GM21737 (cell line): ENCODE measurements around the gene ARHGEF10L.

Experiments used
- ATAC-seq: cut with Tn5 transposase; IDR thresholded peaks from one replicate; pipeline ENCODE4 v1.9.1; 2021; ENCODE audit warnings: mild to moderate bottlenecking, moderate library complexity; ENCODE audit not compliant: unreplicated experiment

The ARHGEF10L gene

DNA sequence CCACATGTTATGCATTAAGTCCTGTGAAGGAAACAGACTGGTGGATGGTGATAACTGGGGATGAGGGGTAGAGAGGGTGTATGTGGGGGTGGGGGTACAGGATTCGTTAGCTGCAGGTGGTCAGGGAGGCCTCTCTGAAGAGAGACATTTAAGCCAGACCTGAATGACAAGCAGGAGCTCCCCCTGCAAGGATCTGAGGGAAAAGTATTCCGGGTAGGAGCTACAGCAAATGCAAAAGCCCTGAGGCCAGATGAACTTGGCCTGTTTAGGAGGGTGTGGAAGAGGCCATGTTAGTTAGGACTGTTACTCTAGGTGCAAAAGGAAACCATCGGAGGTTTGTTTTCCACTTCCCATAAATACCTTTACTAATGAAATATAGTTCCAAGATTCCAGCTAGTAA lies 9.9 kb downstream of the ARHGEF10L start:
- no peak for ATAC-seq

DNA sequence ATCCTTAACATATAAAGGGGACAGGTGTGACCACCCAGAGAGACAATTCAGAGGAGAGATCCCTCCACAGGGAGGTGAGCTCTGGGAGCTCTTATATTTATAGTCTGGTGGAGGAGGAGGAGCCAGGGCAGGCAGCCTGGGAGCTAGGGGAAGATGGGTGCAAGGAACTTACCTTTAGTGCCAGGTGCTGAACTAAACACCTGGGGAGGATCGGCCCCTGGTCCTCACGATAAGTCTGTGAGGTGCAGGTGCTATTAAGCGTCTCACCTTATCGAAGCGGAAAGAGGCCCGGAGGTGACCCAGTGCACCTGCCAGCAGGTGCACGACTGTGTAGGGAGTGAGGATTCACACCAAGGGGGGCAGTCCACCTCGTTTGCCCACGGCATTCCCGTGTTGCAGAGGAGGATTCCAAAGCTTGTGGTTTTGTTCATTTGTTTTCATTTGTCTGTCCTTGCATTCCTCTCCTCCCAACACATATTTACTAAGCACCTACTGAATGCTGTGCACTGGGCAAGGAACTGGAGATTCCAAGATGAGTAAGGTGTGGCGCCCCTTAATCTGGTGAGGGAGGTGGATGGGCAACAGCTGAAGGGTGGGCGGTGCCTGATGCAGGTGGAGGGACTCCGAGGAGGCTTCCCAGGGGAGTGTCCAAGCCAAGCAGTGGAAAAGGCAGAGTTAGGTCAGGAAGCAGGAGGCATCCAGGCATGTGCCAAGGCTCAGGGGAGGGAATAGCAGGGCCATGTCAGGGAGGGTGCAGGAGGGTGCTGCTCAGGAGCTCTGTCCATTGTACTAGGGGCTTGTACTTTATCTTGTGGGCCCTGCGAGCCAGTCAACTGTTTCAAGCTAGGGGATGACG lies 11.5 kb downstream of the ARHGEF10L start:
- ATAC-seq: no peak

DNA sequence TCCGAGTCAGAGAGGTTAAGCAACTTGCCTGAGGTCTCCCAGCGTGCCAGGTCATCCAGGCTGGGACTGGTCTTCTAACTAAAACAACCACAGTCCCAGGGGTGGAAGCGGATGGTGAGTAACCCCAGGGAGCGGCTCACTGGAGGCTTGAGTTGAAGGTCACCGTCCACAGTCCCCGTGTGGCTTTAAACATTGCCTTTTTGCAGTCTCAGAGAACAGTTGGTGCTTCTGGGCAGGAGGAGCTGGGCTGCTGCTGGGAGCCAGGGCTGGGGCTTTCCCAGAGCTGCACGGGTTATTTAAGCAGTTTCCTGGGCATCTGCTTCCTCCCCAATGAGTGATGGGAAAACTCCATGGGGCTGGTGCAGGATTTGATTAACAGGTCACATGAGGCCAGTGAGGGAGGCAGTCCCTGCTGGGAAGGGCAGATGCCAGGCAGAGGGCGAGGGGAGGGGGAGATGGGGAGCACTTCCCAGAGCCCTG lies 12.3 kb downstream of the ARHGEF10L start:
- no peak for ATAC-seq

DNA sequence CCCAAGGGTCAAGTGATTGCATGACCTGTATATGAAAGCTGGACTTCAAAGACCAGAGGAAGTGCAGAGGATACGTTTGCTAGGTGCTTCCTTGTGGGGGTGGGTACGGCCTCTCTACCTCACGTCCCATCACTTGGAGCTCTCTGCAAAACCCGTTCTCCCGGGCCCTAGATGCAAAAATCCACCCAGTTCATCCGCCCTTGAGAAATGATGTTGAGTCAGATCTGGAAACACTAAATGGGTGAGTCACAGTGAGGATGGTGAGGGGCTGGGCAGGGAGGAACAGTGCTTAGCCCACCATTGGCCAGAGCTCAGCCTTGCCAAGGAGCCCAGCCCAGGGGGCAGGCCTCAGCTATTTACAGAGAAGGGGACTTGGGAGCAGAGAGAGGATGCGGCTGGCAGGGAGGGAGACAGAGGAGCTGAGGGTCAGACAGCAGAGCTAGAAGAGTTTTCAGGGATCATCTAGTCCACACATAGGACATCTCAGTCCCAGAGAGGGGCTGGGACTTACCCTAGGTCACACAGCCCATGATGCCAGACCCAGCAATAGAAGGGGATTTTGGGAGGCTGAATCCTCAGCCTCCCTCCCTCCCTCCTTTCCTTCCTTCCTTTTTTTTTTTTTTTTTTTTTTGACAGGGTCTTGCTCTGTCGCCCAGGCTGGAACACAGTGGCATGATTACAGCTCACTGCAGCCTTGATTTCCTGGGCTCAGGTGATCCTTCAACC lies 14.6 kb downstream of the ARHGEF10L start:
- ATAC-seq: no peak

DNA sequence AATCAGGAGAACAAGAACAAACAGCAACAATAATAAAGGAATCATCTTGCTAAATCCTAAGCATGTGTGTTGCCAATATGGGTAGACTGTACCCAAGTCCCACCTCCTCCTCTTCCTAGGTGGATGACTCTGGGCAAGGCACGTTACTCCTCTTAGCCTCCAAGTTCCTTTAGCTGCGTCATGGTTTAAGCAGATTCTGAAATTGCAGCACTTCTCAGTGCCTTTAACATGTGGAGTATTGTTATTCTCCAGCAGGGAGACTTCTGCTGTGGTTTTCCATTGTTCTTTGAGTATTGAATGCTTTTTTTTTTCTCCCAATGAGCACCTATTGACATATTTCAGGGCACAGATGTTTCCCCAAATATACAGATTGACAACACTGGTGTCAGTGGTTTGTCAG lies 15.5 kb downstream of the ARHGEF10L start:
- no peak for ATAC-seq

- ATAC-seq: no peak
Observed at GRCh38 chr1:17557986-17558385, 18.5 kb downstream of the ARHGEF10L start.

DNA sequence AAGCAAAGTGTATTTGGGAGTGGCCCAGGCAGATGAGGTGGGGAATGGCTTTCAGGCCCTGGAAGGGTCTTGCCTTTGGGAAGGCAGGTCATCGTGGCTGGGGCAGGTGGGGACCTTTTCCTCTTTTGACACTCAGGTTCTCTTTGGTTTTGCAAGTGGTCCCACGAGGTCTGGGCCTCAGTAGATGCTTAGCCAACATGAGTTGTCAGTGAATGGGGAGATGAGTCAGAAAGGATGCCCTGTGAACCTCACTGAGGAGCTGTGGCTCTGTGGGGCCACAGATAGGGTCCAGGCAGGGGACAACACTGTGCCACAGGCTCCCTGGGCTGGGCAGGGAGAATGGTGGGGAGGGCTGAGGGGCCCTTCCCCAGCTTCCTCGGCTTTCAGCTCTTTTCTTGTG lies 19.0 kb downstream of the ARHGEF10L start:
- no peak for ATAC-seq

DNA sequence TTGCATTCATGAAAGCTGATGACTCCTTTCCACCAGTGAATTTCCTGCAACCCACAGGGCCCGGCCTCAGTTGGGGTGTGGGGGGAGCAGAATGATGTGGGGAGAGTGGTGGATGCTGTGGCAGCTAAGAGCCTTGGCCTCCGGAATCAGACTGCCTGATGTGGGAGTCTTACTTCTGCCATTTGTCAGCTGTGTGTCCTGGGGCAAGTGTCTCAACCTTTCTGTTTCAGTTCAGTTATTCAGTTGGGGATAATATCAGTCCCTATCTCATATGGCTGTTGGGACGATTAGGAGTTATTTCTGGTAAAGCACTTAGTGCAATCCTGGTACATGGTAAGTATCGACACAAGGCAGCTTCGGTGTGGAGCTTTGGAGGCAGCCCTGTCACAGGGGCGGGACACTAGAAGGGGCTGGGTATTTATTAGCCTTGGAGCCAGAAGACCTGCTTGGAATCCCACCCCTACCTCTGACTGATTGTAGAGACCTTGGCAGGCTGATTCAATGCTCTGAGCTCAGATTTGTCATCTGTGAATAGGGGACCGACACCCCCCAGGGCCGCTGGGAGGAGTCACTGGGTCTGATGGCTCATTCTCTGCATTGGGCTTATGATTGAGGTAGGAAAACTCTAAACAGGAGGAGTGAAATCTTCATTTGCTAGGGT lies 19.6 kb downstream of the ARHGEF10L start:
- ATAC-seq: no peak

- ATAC-seq: no peak
Observed at GRCh38 chr1:17559615-17560419, 20.3 kb downstream of the ARHGEF10L start.

DNA sequence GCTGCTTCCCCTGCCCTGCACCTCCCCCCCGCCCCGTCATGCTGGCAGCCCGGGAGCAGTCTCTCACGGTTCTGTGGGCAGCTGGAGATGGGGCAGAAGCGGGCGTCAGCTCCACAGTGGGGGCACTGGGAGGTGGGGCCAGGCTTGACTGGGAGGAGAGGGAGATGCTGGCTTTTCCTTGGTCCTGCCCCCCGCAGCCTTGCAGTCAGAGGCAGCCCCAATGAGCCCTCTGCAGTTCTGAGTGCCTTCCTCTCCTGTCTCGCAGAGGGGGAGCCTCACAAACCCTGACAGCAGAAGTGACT lies 21.7 kb downstream of the ARHGEF10L start:
- ATAC-seq: no peak

DNA sequence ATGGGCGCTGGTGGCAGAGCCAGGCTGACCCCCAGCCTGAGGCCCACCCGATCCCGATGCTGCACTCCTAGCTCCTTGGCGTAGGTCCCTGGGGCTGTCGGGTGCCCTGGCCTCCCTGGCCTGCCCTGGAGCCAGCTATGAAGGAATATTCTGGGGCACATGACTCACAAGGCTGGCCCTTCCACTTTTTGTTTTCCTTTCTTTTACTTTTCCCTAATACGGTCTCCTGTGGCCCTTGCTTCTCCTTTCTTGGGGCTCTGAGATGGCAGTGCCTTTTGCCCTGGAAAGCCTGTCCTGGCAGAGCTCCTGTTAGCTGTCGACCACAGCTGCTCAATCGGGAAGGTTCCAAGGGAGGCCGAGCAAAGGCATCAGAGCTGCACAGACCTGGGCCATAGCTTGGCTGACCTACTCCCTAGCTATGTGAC lies 22.1 kb downstream of the ARHGEF10L start:
- no peak for ATAC-seq

- no peak for ATAC-seq
Observed at GRCh38 chr1:17562375-17562774, 22.9 kb downstream of the ARHGEF10L start.

GRCh38 chr1:17563494-17564281 lies 24.2 kb downstream of the ARHGEF10L start:
- no peak for ATAC-seq

- no peak for ATAC-seq
Observed at GRCh38 chr1:17564458-17565393, 25.2 kb downstream of the ARHGEF10L start.

- ATAC-seq: no peak
Observed at GRCh38 chr1:17565461-17566252, 26.2 kb downstream of the ARHGEF10L start.

- ATAC-seq: no peak
Observed at GRCh38 chr1:17566417-17566816, 26.9 kb downstream of the ARHGEF10L start.

DNA sequence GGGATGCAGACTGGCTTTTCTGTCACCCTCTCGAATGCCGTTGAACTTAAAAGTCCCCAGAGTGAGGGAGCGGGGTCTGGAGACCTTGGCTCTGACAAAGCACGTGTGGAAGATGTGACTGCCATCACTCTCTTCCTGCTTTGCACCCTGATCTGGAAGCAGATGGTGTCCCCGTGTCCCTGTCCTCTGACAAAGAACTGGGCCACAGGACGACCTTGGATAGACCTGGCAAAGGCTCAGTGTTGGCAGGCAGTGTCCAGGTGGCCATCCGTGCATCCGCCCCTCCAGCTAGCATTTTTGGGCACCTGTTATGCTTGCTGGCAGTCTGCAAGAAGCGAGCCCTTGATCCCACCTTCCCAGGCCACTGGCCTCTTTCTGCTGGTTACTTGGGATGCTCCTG lies 27.4 kb downstream of the ARHGEF10L start:
- no peak for ATAC-seq

- no peak for ATAC-seq
Observed at GRCh38 chr1:17567582-17567981, 28.1 kb downstream of the ARHGEF10L start.
